Bronchial epithelial cell (primary cell): ENCODE data around the gene ARHGAP30. TPM values are rescaled to one million over a fixed set of nuclear protein-coding genes. Genes with fewer than 3 reads are reported as not detected.
A peak's percentile ranks its signal among the peaks of the same experiment; 100 is the strongest.

Experiments used
- DNase-seq: peaks from one replicate; pipeline ENCODE4 v3.0.0-alpha.2; 2010; ENCODE audit warnings: low read depth
- FAIRE-seq: peaks from 2 replicates; lab custom pipeline; 2011; peaks lifted over from hg19 to GRCh38; lab: Jason Lieb, UNC
- H3K27me3 ChIP-seq: 2 replicates; pipeline ENCODE4 v1.5.1; 2011; ENCODE audit warnings: low read length; ENCODE audit not compliant: control insufficient read depth, insufficient read depth
- H3K36me3 ChIP-seq: 2 replicates; pipeline ENCODE4 v1.5.1; 2011; ENCODE audit warnings: low read length; ENCODE audit not compliant: control insufficient read depth, insufficient read depth
- H3K4me3 ChIP-seq: 2 replicates; pipeline ENCODE4 v1.5.1; 2011; ENCODE audit warnings: mild to moderate bottlenecking, low read depth, low read length, control low read depth
- total RNA-seq: library from RNA; depleted of rRNA; stranded (reverse); fragments of >200 nt; gene quantifications from 2 replicates; pipeline ENCODE4 v1.2.1, GENCODE V29; 2014
- TF ChIP-seq, protein P1 (sequence below): IDR thresholded peaks from 2 replicates; pipeline ENCODE4 v1.5.1; 2011; ENCODE audit warnings: mild to moderate bottlenecking, moderate library complexity, low read length, control low read depth, inconsistent platforms; ENCODE audit not compliant: insufficient read depth, severe bottlenecking

The ARHGAP30 gene
- total RNA-seq, 1 donor from 2014 or later = 1.3 TPM

DNA sequence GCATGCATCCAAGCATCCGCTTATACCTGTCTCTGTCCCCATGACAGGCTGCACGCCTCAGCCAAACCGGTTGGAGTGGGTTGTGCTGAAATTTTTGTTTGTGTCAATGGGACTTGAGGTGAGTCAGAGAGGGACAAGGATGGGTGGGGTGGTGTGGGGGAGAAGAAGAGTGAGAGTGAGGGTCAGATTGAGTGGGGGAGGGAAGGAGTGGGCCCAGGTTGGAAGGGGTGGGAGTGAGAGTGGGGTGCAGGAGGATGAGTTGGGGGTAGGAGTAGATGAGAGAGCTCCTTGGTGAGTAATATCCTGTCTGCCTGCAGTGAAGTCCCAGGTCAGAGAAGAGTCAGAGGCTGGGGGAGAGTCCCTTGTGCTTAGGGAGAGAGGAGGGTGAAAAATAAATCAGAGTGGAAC lies 22.9 kb upstream of the ARHGAP30 start:
- TF ChIP-seq, protein P1, sequence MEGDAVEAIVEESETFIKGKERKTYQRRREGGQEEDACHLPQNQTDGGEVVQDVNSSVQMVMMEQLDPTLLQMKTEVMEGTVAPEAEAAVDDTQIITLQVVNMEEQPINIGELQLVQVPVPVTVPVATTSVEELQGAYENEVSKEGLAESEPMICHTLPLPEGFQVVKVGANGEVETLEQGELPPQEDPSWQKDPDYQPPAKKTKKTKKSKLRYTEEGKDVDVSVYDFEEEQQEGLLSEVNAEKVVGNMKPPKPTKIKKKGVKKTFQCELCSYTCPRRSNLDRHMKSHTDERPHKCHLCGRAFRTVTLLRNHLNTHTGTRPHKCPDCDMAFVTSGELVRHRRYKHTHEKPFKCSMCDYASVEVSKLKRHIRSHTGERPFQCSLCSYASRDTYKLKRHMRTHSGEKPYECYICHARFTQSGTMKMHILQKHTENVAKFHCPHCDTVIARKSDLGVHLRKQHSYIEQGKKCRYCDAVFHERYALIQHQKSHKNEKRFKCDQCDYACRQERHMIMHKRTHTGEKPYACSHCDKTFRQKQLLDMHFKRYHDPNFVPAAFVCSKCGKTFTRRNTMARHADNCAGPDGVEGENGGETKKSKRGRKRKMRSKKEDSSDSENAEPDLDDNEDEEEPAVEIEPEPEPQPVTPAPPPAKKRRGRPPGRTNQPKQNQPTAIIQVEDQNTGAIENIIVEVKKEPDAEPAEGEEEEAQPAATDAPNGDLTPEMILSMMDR = no peak
- Histone ChIP-seq H3K36me3 (no peaks in the 10 kb centered on the region), H3K27me3 (no peaks in the 10 kb centered on the region), H3K4me3 (no peak overlapping the region)
- DNase-seq = peak; percentile 83
- FAIRE-seq = no peak

DNA sequence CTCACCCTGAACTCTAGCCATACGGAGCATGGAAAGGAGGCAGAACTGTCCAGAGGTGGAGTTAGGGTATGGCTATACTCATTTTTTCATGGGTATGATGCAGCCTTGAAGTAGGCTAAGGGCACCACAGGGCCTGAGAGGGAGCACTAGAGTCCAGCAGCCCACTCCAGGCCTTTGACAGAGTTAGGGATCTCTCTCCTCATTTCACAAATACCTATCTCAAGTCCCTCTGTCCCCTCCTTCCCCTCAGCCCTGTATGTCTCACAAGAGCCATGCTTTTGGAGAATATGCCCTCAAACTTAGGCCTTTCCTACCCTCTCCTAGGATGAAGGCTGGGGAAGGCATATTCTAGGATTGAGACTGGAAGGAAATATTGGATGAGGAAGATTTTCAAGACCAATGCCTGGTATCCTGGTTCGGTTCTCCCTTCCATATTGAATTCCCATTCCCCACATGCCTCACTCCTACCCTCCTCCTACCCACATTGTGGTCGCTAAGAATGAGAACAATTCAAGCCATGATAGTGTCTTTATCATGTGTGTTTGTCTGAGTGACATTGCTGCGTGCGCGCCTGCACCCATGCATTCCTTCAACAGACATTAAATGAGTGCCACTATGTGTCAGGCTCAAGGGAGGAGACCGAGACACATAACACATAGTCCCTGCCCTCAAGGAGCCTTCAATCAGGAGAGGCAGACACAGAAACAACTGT lies 22.3 kb upstream of the ARHGAP30 start:
- FAIRE-seq (peak; percentile 64), DNase-seq (no peak)
- Histone ChIP-seq H3K36me3 (no peaks in the 10 kb centered on the region), H3K4me3 (no peak overlapping the region), H3K27me3 (no peaks in the 10 kb centered on the region)
- TF ChIP-seq, protein P1 = no peak

DNA sequence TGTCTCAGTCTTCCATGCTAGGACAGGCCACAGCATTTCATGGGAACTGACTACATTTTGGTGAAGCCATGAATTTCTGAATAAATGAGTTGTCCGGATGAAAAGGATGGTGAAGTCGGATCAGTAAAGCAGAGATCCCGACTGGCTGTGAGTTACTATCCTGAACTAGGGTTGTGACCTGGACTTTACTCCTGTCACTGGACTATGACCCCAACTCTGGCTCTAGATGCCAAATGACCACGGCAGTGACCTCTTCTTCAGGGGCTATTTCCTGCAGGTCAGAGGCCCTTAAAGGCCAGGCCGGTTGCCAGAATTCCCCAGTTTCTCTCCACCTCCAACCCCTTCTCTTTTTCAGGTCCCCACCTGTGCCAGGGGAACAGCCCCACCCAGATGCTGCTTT lies 21.4 kb upstream of the ARHGAP30 start:
- TF ChIP-seq, protein P1 = no peak
- FAIRE-seq = no peak
- Histone ChIP-seq H3K36me3 (no peaks in the 10 kb centered on the region), H3K27me3 (no peaks in the 10 kb centered on the region), H3K4me3 (no peak overlapping the region)
- DNase-seq = no peak

DNA sequence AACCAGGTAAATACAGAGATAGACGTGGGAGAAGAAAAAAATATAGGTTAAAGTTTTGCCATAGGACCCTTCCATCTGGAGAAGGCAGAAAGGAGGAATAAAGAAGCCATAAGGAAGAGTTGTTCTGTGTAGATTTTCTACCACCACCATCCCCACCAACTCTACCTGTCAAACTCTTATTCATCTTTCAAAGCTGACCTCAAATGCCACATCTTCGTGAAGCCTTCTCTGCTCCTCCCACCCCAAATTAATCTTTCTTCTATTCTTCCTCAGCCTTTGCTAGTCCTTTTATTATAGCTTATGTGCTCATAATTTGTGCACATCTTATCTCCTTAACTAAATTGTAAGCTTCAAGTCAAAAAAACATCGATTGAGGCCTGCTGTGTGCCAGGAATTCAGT lies 20.9 kb upstream of the ARHGAP30 start:
- TF ChIP-seq, protein P1 = no peak
- no peaks in the 10 kb centered on the region for H3K36me3 ChIP-seq
- DNase-seq (no peak), FAIRE-seq (no peak)
- H3K27me3 ChIP-seq = no peaks in the 10 kb centered on the region
- no peak overlapping the region for H3K4me3 ChIP-seq

DNA sequence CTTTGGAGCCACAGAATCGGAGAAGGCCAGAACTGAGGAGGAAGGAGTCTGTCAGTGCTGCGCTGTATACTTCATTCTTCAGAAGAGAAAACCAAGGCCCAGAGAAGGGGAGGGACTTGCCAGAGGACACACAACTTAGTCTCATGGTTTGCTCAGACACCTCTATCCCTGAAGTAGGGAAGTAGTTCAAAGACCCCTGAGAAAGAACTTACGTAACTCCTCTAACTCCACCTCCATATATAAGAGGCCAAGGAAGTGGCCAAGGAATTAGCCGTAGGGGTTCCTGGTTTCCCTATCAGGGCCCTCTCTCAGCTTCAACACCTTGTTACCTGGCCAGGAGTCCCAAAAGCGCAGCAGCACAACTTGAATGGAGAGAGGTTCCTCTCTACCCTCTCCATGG lies 20.2 kb upstream of the ARHGAP30 start:
- H3K27me3 ChIP-seq = no peaks in the 10 kb centered on the region
- FAIRE-seq = no peak
- TF ChIP-seq, protein P1 = no peak
- no peak overlapping the region for H3K4me3 ChIP-seq
- no peaks in the 10 kb centered on the region for H3K36me3 ChIP-seq
- no peak for DNase-seq
